Measurements from ENCODE around the gene PLEKHA6.

DNA sequence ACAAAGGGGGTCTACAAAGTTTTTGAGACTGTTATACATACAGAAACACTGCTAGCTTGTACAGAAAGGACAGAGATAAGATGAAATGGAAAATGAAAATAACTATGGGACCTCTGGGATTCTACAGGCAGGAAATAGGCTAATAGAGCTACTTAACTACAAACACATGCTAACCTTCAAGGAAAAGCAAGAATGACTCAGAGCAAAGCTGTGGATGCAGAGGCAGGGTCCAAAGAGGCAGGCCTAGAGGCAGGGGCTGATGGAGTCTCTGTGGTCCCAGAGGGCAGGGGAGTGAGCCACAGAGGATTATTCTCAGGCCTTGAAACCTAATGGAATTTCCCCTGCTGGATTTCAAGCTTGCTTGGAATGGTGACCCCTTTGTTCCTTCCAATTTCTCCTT lies 127.2 kb downstream of the PLEKHA6 start:
- TF ChIP-seq POLR2AphosphoS5 (IDR thresholded peaks at IDR 0.05): no peak
- no peak for TF ChIP-seq POLR2A (IDR thresholded peaks at IDR 0.05)

Data from prostate gland (tissue), 1 donor.